ENCODE data around the gene COL1A2.

The COL1A2 gene

DNA sequence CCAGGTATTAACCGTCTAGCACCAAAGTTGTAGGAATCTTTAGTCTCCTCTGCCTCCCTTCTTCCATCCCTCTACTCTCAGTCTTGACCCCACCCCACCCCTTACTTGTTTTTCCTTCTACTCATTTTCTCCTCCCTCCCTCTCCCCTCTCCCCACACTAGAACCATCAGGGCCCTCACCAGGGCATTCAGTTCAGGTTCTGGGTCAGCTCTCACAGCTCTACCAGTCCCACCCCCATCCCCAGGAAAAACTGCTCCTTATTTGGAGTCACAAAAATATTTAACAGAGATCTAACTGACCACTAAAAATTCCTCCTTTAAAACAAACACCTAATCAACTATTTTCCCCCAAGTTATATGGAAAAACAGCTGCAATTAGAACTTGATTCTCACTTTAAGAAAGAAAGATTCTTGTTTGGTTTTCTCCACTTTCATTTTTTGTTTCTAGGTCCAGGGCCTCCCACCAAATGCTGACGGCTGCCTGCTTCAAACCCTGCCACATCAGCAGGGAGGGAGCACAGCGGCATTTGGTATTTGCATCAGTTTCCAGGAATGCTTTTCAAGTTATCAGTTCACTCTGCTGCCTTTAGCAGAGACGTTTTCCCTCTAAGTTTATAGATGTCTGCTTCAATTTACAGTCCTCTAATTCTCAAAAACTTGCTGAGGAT lies 2.8 kb upstream of the COL1A2 start:
- TF ChIP-seq, protein P1, sequence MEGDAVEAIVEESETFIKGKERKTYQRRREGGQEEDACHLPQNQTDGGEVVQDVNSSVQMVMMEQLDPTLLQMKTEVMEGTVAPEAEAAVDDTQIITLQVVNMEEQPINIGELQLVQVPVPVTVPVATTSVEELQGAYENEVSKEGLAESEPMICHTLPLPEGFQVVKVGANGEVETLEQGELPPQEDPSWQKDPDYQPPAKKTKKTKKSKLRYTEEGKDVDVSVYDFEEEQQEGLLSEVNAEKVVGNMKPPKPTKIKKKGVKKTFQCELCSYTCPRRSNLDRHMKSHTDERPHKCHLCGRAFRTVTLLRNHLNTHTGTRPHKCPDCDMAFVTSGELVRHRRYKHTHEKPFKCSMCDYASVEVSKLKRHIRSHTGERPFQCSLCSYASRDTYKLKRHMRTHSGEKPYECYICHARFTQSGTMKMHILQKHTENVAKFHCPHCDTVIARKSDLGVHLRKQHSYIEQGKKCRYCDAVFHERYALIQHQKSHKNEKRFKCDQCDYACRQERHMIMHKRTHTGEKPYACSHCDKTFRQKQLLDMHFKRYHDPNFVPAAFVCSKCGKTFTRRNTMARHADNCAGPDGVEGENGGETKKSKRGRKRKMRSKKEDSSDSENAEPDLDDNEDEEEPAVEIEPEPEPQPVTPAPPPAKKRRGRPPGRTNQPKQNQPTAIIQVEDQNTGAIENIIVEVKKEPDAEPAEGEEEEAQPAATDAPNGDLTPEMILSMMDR (IDR thresholded peaks at IDR 0.05; ENCODE audit: poor library complexity, severe bottlenecking): no peak
- Histone ChIP-seq H3K27me3 (ENCODE audit: insufficient read depth, poor library complexity, severe bottlenecking) (no peaks in the 10 kb centered on the region), H3K4me3 (ENCODE audit: severe bottlenecking) (no peak overlapping the region), H3K27ac (ENCODE audit: poor library complexity, severe bottlenecking) (no peak overlapping the region), H3K9me3 (ENCODE audit: severe bottlenecking) (no peaks in the 10 kb centered on the region), H3K4me1 (ENCODE audit: insufficient read depth, poor library complexity, severe bottlenecking) (no peaks in the 10 kb centered on the region), H3K36me3 (ENCODE audit: low read depth) (no peaks in the 10 kb centered on the region)
- DNase-seq (ENCODE audit: low spot score) (no peak), ATAC-seq (ENCODE audit: low read depth) (no peak)

DNA sequence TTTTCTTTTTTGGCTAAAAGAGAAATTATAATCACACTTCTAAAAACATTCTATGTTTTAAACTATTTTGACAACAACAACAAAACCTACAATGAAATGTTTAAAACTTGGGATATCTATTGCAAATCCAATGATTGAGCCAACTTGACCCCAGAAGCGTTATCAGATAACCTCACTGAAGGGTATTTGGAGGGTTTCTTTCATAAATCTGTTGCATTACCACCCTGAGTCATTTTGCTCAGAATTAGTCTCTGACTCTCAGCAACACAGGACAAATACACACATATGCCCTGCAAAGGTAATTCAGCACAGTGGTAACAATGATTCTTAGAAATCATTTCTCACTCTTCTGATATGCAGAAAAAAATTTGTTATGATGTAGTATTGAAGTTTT lies 2.3 kb upstream of the COL1A2 start:
- ATAC-seq (ENCODE audit: low read depth): no peak
- H3K4me3 ChIP-seq (ENCODE audit: severe bottlenecking): no peak overlapping the region
- H3K9me3 ChIP-seq (ENCODE audit: severe bottlenecking): no peaks in the 10 kb centered on the region
- H3K27ac ChIP-seq (ENCODE audit: poor library complexity, severe bottlenecking): no peak overlapping the region
- H3K36me3 ChIP-seq (ENCODE audit: low read depth): no peaks in the 10 kb centered on the region
- DNase-seq (ENCODE audit: low spot score): no peak
- H3K4me1 ChIP-seq (ENCODE audit: insufficient read depth, poor library complexity, severe bottlenecking): no peaks in the 10 kb centered on the region
- H3K27me3 ChIP-seq (ENCODE audit: insufficient read depth, poor library complexity, severe bottlenecking): no peaks in the 10 kb centered on the region
- TF ChIP-seq, protein P1 (IDR thresholded peaks at IDR 0.05; ENCODE audit: poor library complexity, severe bottlenecking): no peak

DNA sequence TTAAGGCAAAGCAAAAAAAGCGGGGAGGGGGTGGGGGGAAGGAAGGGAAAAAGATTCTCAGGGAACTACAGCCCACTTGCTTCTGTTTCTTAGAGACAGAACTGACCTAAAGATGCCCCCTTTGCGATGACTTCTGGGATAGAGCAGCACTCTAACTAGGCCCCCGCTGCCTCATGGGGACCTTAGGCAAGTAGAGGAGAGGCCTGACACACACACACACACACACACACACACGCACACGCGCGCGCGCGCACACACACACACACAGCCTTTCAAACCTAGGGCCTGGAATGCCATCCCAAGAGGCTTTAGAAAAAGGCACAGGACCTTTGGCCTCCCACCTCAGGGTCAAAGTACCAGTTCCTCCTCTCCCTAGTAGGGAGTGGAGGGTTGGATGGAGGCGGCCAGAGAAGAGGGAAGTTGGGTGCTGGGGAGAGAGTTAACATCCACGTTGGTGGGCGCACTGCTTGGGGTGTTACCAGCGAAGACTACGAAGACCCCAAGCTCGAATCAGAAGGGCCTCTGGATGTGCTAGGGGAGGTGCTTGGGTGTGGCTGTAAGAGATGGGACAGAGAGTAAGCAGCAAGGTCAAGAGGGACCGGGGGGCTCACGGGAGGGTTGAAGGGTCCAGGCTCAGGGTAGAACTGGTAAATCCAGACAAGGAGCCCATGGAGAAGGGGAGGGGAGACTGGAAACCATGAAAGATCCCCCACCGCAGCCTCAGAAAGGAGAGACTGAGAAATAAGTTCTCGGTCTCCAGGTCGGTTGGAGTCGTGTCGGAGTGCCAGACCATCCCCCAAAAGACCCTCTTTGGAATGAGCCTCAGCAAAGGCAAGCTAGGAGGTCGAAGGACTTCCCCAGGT lies 1.2 kb upstream of the COL1A2 start:
- Histone ChIP-seq H3K4me1 (ENCODE audit: insufficient read depth, poor library complexity, severe bottlenecking) (no peaks in the 10 kb centered on the region), H3K27me3 (ENCODE audit: insufficient read depth, poor library complexity, severe bottlenecking) (no peaks in the 10 kb centered on the region), H3K9me3 (ENCODE audit: severe bottlenecking) (no peaks in the 10 kb centered on the region), H3K4me3 (ENCODE audit: severe bottlenecking) (no peak overlapping the region), H3K27ac (ENCODE audit: poor library complexity, severe bottlenecking) (no peak overlapping the region), H3K36me3 (ENCODE audit: low read depth) (no peaks in the 10 kb centered on the region)
- ATAC-seq (ENCODE audit: low read depth) (no peak), DNase-seq (ENCODE audit: low spot score) (no peak)
- TF ChIP-seq, protein P1 (IDR thresholded peaks at IDR 0.05; ENCODE audit: poor library complexity, severe bottlenecking): no peak

DNA sequence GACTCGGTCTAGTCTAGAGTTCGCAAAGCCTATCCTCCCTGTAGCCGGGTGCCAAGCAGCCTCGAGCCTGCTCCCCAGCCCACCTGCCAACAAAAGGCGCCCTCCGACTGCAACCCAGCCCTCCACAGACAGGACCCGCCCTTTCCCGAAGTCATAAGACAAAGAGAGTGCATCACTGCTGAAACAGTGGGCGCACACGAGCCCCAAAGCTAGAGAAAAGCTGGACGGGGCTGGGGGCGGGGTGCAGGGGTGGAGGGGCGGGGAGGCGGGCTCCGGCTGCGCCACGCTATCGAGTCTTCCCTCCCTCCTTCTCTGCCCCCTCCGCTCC lies 622 bp upstream of the COL1A2 start:
- Histone ChIP-seq H3K27ac (ENCODE audit: poor library complexity, severe bottlenecking) (no peak overlapping the region), H3K27me3 (ENCODE audit: insufficient read depth, poor library complexity, severe bottlenecking) (no peaks in the 10 kb centered on the region), H3K9me3 (ENCODE audit: severe bottlenecking) (no peaks in the 10 kb centered on the region), H3K36me3 (ENCODE audit: low read depth) (no peaks in the 10 kb centered on the region), H3K4me3 (ENCODE audit: severe bottlenecking) (no peak overlapping the region), H3K4me1 (ENCODE audit: insufficient read depth, poor library complexity, severe bottlenecking) (no peaks in the 10 kb centered on the region)
- TF ChIP-seq, protein P1 (IDR thresholded peaks at IDR 0.05; ENCODE audit: poor library complexity, severe bottlenecking): no peak
- DNase-seq (ENCODE audit: low spot score): no peak
- no peak for ATAC-seq (ENCODE audit: low read depth)
